Common myeloid progenitor, CD34-positive (primary cell): Measurements from ENCODE around the gene PTPRG.

ENCODE experiments used
- CTCF ChIA-PET: fragments of 350-600 bp; sonication (Branson Sonifier 250); formaldehyde crosslinking; loops from one replicate; lab custom pipeline; 2021; ENCODE audit warnings: antibody characterized with exemption; lab: Charles Lee
- POLR2A ChIA-PET: fragments of 350-600 bp; sonication (Branson Sonifier 250); formaldehyde crosslinking; loops from one replicate; lab custom pipeline; 2021; ENCODE audit warnings: antibody characterized with exemption; lab: Charles Lee
- DNase-seq, 3 donors: peaks; one replicate each; pipeline versions ENCODE4 v3.0.0 to v3.0.0-alpha.2; 2013
- H3K27ac ChIP-seq, 2 experiments: 1 replicate in 1 of 2; 2 replicates in 1 of 2; pipeline ENCODE4 v1.7.0; 2013; ENCODE audit warnings: inconsistent platforms in 2 of 2, low read length in 2 of 2, mild to moderate bottlenecking in 2 of 2, low read depth in 1 of 2, moderate library complexity in 1 of 2; ENCODE audit not compliant: severe bottlenecking in 2 of 2, insufficient read depth in 1 of 2, poor library complexity in 1 of 2
- H3K27me3 ChIP-seq, 5 experiments: replicated peaks in 2 of 5; 1 replicate in 3 of 5; 2 replicates in 2 of 5; pipeline versions ENCODE4 v1.6.1 to v1.7.0; 2013; ENCODE audit warnings: low read length in 4 of 5, mild to moderate bottlenecking in 2 of 5, moderate library complexity in 2 of 5, inconsistent platforms in 1 of 5; ENCODE audit not compliant: insufficient read depth in 5 of 5, control insufficient read depth in 4 of 5
- H3K36me3 ChIP-seq, 4 experiments: 1 replicate in 2 of 4; 2 replicates in 2 of 4; pipeline versions ENCODE4 v1.6.1 to v1.7.0; 2013; ENCODE audit warnings: low read length in 3 of 4, control low read depth in 1 of 4, mild to moderate bottlenecking in 1 of 4; ENCODE audit not compliant: control insufficient read depth in 4 of 4, insufficient read depth in 4 of 4
- H3K4me1 ChIP-seq, 4 experiments: 1 replicate in 3 of 4; 2 replicates in 1 of 4; pipeline versions ENCODE4 v1.6.1 to v1.7.1; 2013; ENCODE audit warnings: low read length in 3 of 4, mild to moderate bottlenecking in 3 of 4, control low read depth in 1 of 4, inconsistent platforms in 1 of 4, moderate library complexity in 1 of 4; ENCODE audit not compliant: control insufficient read depth in 4 of 4, insufficient read depth in 4 of 4; ENCODE audit errors: control extremely low read depth in 1 of 4
- H3K4me3 ChIP-seq, 7 experiments: 1 replicate in 4 of 7; 2 replicates in 3 of 7; pipeline versions ENCODE4 v1.5.1 to v1.7.0; 2013; ENCODE audit warnings: mild to moderate bottlenecking in 7 of 7, low read length in 6 of 7, moderate library complexity in 6 of 7, inconsistent platforms in 2 of 7, low read depth in 2 of 7, control low read depth in 1 of 7; ENCODE audit not compliant: insufficient read depth in 4 of 7, control insufficient read depth in 1 of 7; ENCODE audit errors: extremely low read depth in 1 of 7
- H3K9me3 ChIP-seq, 5 experiments: 1 replicate in 4 of 5; 2 replicates in 1 of 5; pipeline versions ENCODE4 v1.6.1 to v1.7.1; 2013; ENCODE audit warnings: low read length in 4 of 5, mild to moderate bottlenecking in 2 of 5, inconsistent platforms in 1 of 5, low read depth in 1 of 5, moderate library complexity in 1 of 5; ENCODE audit not compliant: control insufficient read depth in 4 of 5, insufficient read depth in 2 of 5; ENCODE audit errors: control extremely low read depth in 1 of 5
- WGBS: methylation state at CpG from one replicate; pipeline ENCODE4 v1.1.5; 2013; ENCODE audit not compliant: insufficient coverage; 5-methylcytosine and 5-hydroxymethylcytosine counted together

Gene PTPRG

GRCh38 chr3:62154457-62155148 lies 593.2 kb downstream of the PTPRG start:
- 91% methylated on average over 11 of the region's 13 CpGs for WGBS
- no peaks in the 10 kb centered on the region for H3K27me3 ChIP-seq
- no peaks in the 10 kb centered on the region for H3K36me3 ChIP-seq
- no peak overlapping the region for H3K27ac ChIP-seq
- no peak overlapping the region for H3K4me3 ChIP-seq
- DNase-seq, result no peak
- ChIA-PET POLR2A (no interaction called here), CTCF (no interaction called here)
- no peaks in the 10 kb centered on the region for H3K4me1 ChIP-seq
- H3K9me3 ChIP-seq, result peaks cover 0 to 1% (median 0%) of the 10 kb centered on the region in 5 experiments

GRCh38 chr3:62159056-62159708 lies 597.8 kb downstream of the PTPRG start:
- Histone ChIP-seq H3K9me3 (peaks cover 0 to 1% (median 0%) of the 10 kb centered on the region in 5 experiments), H3K27me3 (no peaks in the 10 kb centered on the region), H3K4me3 (no peak overlapping the region), H3K27ac (no peak overlapping the region), H3K4me1 (no peaks in the 10 kb centered on the region), H3K36me3 (no peaks in the 10 kb centered on the region)
- WGBS, result 100% methylated on average over 3 of the region's 4 CpGs
- CTCF ChIA-PET, result no interaction called here
- POLR2A ChIA-PET, result no interaction called here
- no peak for DNase-seq

GRCh38 chr3:62159709-62160092 lies 598.3 kb downstream of the PTPRG start:
- WGBS, result 84% methylated on average over 6 of the region's 6 CpGs
- H3K27ac ChIP-seq, result no peak overlapping the region
- H3K4me1 ChIP-seq, result no peaks in the 10 kb centered on the region
- no peaks in the 10 kb centered on the region for H3K27me3 ChIP-seq
- no peak for DNase-seq
- POLR2A ChIA-PET, result no interaction called here
- peaks cover 0 to 1% (median 0%) of the 10 kb centered on the region in 5 experiments for H3K9me3 ChIP-seq
- H3K4me3 ChIP-seq, result no peak overlapping the region
- CTCF ChIA-PET, result no interaction called here
- no peaks in the 10 kb centered on the region for H3K36me3 ChIP-seq

GRCh38 chr3:62161371-62161770 lies 600.0 kb downstream of the PTPRG start:
- H3K36me3 ChIP-seq, result no peaks in the 10 kb centered on the region
- POLR2A ChIA-PET, result no interaction called here
- no peak for DNase-seq
- H3K4me1 ChIP-seq, result no peaks in the 10 kb centered on the region
- H3K27me3 ChIP-seq, result no peaks in the 10 kb centered on the region
- CTCF ChIA-PET, result no interaction called here
- H3K27ac ChIP-seq, result no peak overlapping the region
- no peak overlapping the region for H3K4me3 ChIP-seq
- H3K9me3 ChIP-seq, result peaks cover 0 to 1% (median 0%) of the 10 kb centered on the region in 5 experiments
- 100% methylated on average over 1 of the region's 4 CpGs for WGBS

GRCh38 chr3:62164196-62164595 lies 602.8 kb downstream of the PTPRG start:
- Histone ChIP-seq H3K36me3 (no peaks in the 10 kb centered on the region), H3K27me3 (peaks cover 0 to 3% (median 0%) of the 10 kb centered on the region in 5 experiments), H3K27ac (no peak overlapping the region), H3K4me1 (no peaks in the 10 kb centered on the region), H3K4me3 (no peak overlapping the region), H3K9me3 (no peaks in the 10 kb centered on the region)
- ChIA-PET CTCF (no interaction called here), POLR2A (no interaction called here)
- WGBS, result 88% methylated on average over 4 of the region's 5 CpGs
- DNase-seq, result no peak

- WGBS, result 93% methylated on average over 3 of the region's 5 CpGs
- no peak for DNase-seq
- H3K27ac ChIP-seq, result no peak overlapping the region
- H3K27me3 ChIP-seq, result peaks cover 0 to 3% (median 0%) of the 10 kb centered on the region in 5 experiments
- CTCF ChIA-PET, result no interaction called here
- no peaks in the 10 kb centered on the region for H3K9me3 ChIP-seq
- H3K4me1 ChIP-seq, result peaks cover 0 to 3% (median 0%) of the 10 kb centered on the region in 4 experiments
- no peak overlapping the region for H3K4me3 ChIP-seq
- POLR2A ChIA-PET, result no interaction called here
- H3K36me3 ChIP-seq, result no peaks in the 10 kb centered on the region
Observed at GRCh38 chr3:62164746-62165145, 603.4 kb downstream of the PTPRG start.

GRCh38 chr3:62167566-62168262 lies 606.3 kb downstream of the PTPRG start:
- ChIA-PET CTCF (interaction anchor here (1.1 kb wide), 1 partner anchor 25 kb away, joined by 3 read pairs; no protein-coding TSS in a partner anchor), POLR2A (no interaction called here)
- Histone ChIP-seq H3K4me1 (peaks cover 0 to 8% (median 0%) of the 10 kb centered on the region in 4 experiments), H3K9me3 (peaks cover 0 to 5% (median 0%) of the 10 kb centered on the region in 5 experiments), H3K36me3 (no peaks in the 10 kb centered on the region), H3K27me3 (peaks cover 0 to 5% (median 1%) of the 10 kb centered on the region in 5 experiments), H3K4me3 (no peak overlapping the region), H3K27ac (no peak overlapping the region)
- no peak for DNase-seq
- WGBS, result 100% methylated on average over 10 of the region's 12 CpGs
